Measurements from ENCODE around the gene CCNI2. TPM values are rescaled to one million over a fixed set of nuclear protein-coding genes. Genes with fewer than 3 reads are reported as not detected.

Gene CCNI2
- total RNA-seq, 1 experiment from 2014 or later = 1.4 TPM

GRCh38 chr5:132739232-132739631 lies 8.0 kb upstream of the CCNI2 start:
- no peaks in the 10 kb centered on the region for H4K20me1 ChIP-seq (ENCODE audit: insufficient read depth)
- no peaks in the 10 kb centered on the region for H3K27me3 ChIP-seq (ENCODE audit: insufficient read depth, low read length)
- no peak for ATAC-seq
- no peak overlapping the region for H2AFZ ChIP-seq (ENCODE audit: low read depth, low read length, poor library complexity, severe bottlenecking)
- no peaks in the 10 kb centered on the region for H3K9me2 ChIP-seq (ENCODE audit: insufficient read depth)
- ChIA-PET CTCF (no interaction called here), POLR2A (no interaction called here), RAD21 (ENCODE audit: low non-redundant PET in 1 of 2, low total read pairs in 2 of 2, uncharacterized antibody in 2 of 2, unreplicated experiment in 2 of 2) (no interaction called here)
- no peak overlapping the region for H3K27ac ChIP-seq (ENCODE audit: low read depth, low read length)
- H3K9me3 ChIP-seq (ENCODE audit: control insufficient read depth in 1 of 2, insufficient read depth in 1 of 2, low read depth in 1 of 2, low read length in 2 of 2) = 0 out of 4 replicates have a peak, but pooled peaks cover 0 to 3% of the 10 kb centered on the region in 2 experiments
- intact Hi-C loops (cut with micrococcal nuclease) = no loop called here
- no peak overlapping the region for H3K4me2 ChIP-seq (ENCODE audit: low read length)
- no peak for TF ChIP-seq RAD21 (IDR thresholded peaks at IDR 0.05; ENCODE audit: low read depth)
- no peak for TF ChIP-seq MAX (IDR thresholded peaks at IDR 0.05)
- no peak for TF ChIP-seq EGR1 (IDR thresholded peaks at IDR 0.05; ENCODE audit: low read depth)
- TF ChIP-seq SIN3A (IDR thresholded peaks at IDR 0.05; ENCODE audit: low read depth) = no peak
- no peak for TF ChIP-seq REST (IDR thresholded peaks at IDR 0.05; ENCODE audit: low read depth)
- TF ChIP-seq CEBPB (IDR thresholded peaks at IDR 0.05; ENCODE audit: low read depth) = no peak
- TF ChIP-seq TCF7L2 (IDR thresholded peaks at IDR 0.05; ENCODE audit: borderline replicate concordance, extremely low read depth, insufficient read depth, insufficient read length) = no peak
- no peak for TF ChIP-seq CTCF (IDR thresholded peaks at IDR 0.05 in 2 of 3, conservative IDR thresholded peaks at IDR 0.05 in 1 of 3; ENCODE audit: borderline replicate concordance in 1 of 3, insufficient read depth in 1 of 3, low read depth in 2 of 3, low read length in 2 of 3)
- TF ChIP-seq POLR2A (IDR thresholded peaks at IDR 0.05; ENCODE audit: borderline replicate concordance, extremely low read depth, insufficient read depth, insufficient read length) = no peak
- no peak for TF ChIP-seq FOSL1 (IDR thresholded peaks at IDR 0.05; ENCODE audit: low read depth)
- no peak for TF ChIP-seq JUND (IDR thresholded peaks at IDR 0.05)
- TF ChIP-seq EZH2 (IDR thresholded peaks at IDR 0.05) = no peak
- TF ChIP-seq SP1 (IDR thresholded peaks at IDR 0.05; ENCODE audit: low read depth) = no peak
- no peak for TF ChIP-seq POLR2AphosphoS5 (IDR thresholded peaks at IDR 0.05; ENCODE audit: low read depth, low read length)
- no peak for TF ChIP-seq ZFX (IDR thresholded peaks at IDR 0.05)
- TF ChIP-seq ZBTB33 (IDR thresholded peaks at IDR 0.05; ENCODE audit: extremely low read depth, insufficient replicate concordance, low read length) = no peak
- no peak for TF ChIP-seq SRF (IDR thresholded peaks at IDR 0.05; ENCODE audit: low read depth)
- no peak for TF ChIP-seq ZNF274 (IDR thresholded peaks at IDR 0.05; ENCODE audit: low read depth, low read length)
- H3K4me1 ChIP-seq (ENCODE audit: control insufficient read depth in 1 of 2, insufficient read depth in 2 of 2, low read length in 2 of 2) = peaks cover 4 to 20% of the 10 kb centered on the region in 2 experiments; a peak in 3 of 4 replicates
- no peaks in the 10 kb centered on the region for H3K36me3 ChIP-seq (ENCODE audit: control insufficient read depth in 1 of 2, insufficient read depth in 2 of 2, low read length in 2 of 2)
- H3K9ac ChIP-seq (ENCODE audit: low read length) = no peak overlapping the region
- no peak overlapping the region for H3K4me3 ChIP-seq (replicated peaks in 1 of 2; ENCODE audit: low read depth in 1 of 2, low read length in 2 of 2)
- no peak for DNase-seq (ENCODE audit: low read depth, low spot score)
- peaks cover 9% of the 10 kb centered on the region; the same call in 1 of the 2 replicates for H3K79me2 ChIP-seq (ENCODE audit: insufficient read depth, low read length)
- no TSS peak for BruUV-seq (replicated peaks)
